OCI-LY3 (cell line): Measurements from ENCODE around the gene PLPPR4.
"Not testable (repeated sequence)": the region's sequence is repeated elsewhere in the genome, so short reads cannot be mapped to it uniquely, and the experiment has no call there.

ENCODE experiments used
- H2AFZ ChIP-seq: fragments of 200-600, 300-600 bp; shearing (Covaris generic); 2 replicates; pipeline ENCODE4 v1.6.0; 2014; ENCODE audit warnings: antibody characterized with exemption, low read depth, low read length
- H3K27ac ChIP-seq: fragments of 200-600, 300-600 bp; sonication (generic); 2 replicates; pipeline ENCODE4 v1.5.1; 2014; ENCODE audit warnings: mild to moderate bottlenecking, low read length, moderate library complexity, mixed read lengths
- H3K27me3 ChIP-seq: fragments of 200-600, 300-600 bp; sonication (generic); 2 replicates; pipeline ENCODE4 v1.6.1; 2014; ENCODE audit warnings: low read depth, low read length, mixed read lengths
- H3K36me3 ChIP-seq: fragments of 200-600, 300-600 bp; sonication (generic); replicated peaks from 2 replicates; pipeline ENCODE3; 2014; ENCODE audit warnings: low read depth, low read length, mixed read lengths
- H3K4me1 ChIP-seq: fragments of 300-600, 200-600 bp; sonication (generic); 2 replicates; pipeline ENCODE4 v1.6.1; 2014; ENCODE audit warnings: low read length, mixed read lengths
- H3K4me2 ChIP-seq: fragments of 200-600, 300-600 bp; sonication (generic); 2 replicates; pipeline ENCODE4 v1.6.1; 2014; ENCODE audit warnings: low read length, mixed read lengths
- H3K4me3 ChIP-seq: fragments of 300-600, 200-600 bp; sonication (generic); 2 replicates; pipeline ENCODE4 v1.5.1; 2014; ENCODE audit warnings: antibody characterized with exemption, mild to moderate bottlenecking, low read length, moderate library complexity
- H3K79me2 ChIP-seq: fragments of 300-600, 200-600 bp; shearing (Covaris generic); 2 replicates; pipeline ENCODE4 v1.6.1; 2014; ENCODE audit warnings: mild to moderate bottlenecking, low read length, mixed read lengths
- H3K9ac ChIP-seq: fragments of 300-600, 200-600 bp; shearing (Covaris generic); 2 replicates; pipeline ENCODE4 v1.6.0; 2014; ENCODE audit warnings: mild to moderate bottlenecking, low read length, moderate library complexity
- H3K9me3 ChIP-seq: fragments of 200-600, 300-600 bp; shearing (Covaris generic); 2 replicates; pipeline ENCODE4 v1.6.1; 2014; ENCODE audit warnings: low read length, mixed read lengths; ENCODE audit not compliant: insufficient read depth
- H4K20me1 ChIP-seq: fragments of 200-600, 300-600 bp; sonication (generic); 2 replicates; pipeline ENCODE4 v1.6.1; 2016; ENCODE audit warnings: low read length, mixed read lengths; ENCODE audit not compliant: insufficient read depth
- CTCF ChIP-seq: fragments of 200-600, 300-600 bp; sonication (generic); IDR thresholded peaks from 2 replicates; pipeline ENCODE4 v1.5.1; 2014; ENCODE audit warnings: antibody characterized with exemption, low read length, low read depth
- EZH2phosphoT487 ChIP-seq: fragments of 200-600 bp; shearing (Covaris generic); IDR thresholded peaks from 2 replicates; pipeline ENCODE4 v1.6.1; 2018; ENCODE audit warnings: antibody characterized with exemption, mixed run types, low read depth

Gene PLPPR4

DNA sequence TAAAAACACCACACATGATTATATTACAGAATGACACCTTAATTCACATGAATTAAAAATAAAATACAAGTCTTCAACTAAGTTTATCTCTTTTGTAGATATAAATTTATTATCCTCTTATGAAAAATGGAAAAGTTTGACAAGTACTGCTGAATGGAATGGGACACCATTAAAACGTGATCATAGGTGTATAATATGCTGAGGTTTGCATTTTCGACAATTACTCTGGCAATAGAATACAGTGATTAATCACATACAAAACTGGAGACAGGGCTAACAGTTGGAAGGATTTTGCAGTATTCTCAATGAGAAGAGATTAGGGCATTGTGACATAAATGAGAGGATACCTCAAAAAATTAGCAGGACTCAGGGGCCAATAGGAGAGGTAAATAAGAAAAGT lies 17.1 kb upstream of the PLPPR4 start:
- H4K20me1 ChIP-seq: no peaks in the 10 kb centered on the region
- no peak overlapping the region for H2AFZ ChIP-seq
- H3K9ac ChIP-seq: no peak overlapping the region
- H3K27me3 ChIP-seq: no peaks in the 10 kb centered on the region
- no peaks in the 10 kb centered on the region for H3K9me3 ChIP-seq
- H3K36me3 ChIP-seq: no peaks in the 10 kb centered on the region
- no peak overlapping the region for H3K4me3 ChIP-seq
- H3K4me2 ChIP-seq: no peak overlapping the region
- no peak overlapping the region for H3K27ac ChIP-seq
- no peaks in the 10 kb centered on the region for H3K79me2 ChIP-seq
- H3K4me1 ChIP-seq: no peaks in the 10 kb centered on the region
- TF ChIP-seq EZH2phosphoT487 (no peak), CTCF (no peak)

DNA sequence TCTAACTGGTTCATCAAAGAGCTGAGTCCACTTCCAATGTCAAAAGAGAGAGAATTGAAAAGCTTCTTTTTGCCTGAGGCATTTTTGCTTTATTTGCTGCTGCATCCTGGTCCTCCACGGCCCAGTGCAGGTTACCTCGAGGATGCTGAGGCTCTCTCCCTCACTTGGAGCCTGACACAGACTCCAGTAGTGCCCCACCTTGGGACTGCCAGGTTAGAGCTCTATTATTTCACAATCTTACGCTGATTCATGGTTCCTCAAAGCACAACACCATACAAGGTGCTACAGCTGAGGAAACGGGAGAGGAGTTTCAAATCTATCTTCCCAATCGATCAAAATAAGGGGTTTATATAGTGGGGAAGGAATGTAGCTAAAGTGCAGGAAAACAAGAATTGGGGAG lies 13.6 kb upstream of the PLPPR4 start:
- Histone ChIP-seq H3K79me2 (no peaks in the 10 kb centered on the region), H2AFZ (no peak overlapping the region), H3K4me3 (no peak overlapping the region), H3K36me3 (no peaks in the 10 kb centered on the region), H3K4me2 (no peak overlapping the region), H3K4me1 (no peaks in the 10 kb centered on the region), H3K9ac (no peak overlapping the region), H3K27me3 (no peaks in the 10 kb centered on the region), H3K9me3 (no peaks in the 10 kb centered on the region), H4K20me1 (no peaks in the 10 kb centered on the region), H3K27ac (no peak overlapping the region)
- no peak for TF ChIP-seq CTCF
- no peak for TF ChIP-seq EZH2phosphoT487

GRCh38 chr1:99251308-99251707 lies 13.0 kb upstream of the PLPPR4 start:
- Histone ChIP-seq H3K9ac (no peak overlapping the region), H3K9me3 (no peaks in the 10 kb centered on the region), H3K27me3 (no peaks in the 10 kb centered on the region), H3K4me1 (peaks cover 3% of the 10 kb centered on the region; the same call in 1 of the 2 replicates), H3K79me2 (no peaks in the 10 kb centered on the region), H4K20me1 (no peaks in the 10 kb centered on the region), H3K36me3 (no peaks in the 10 kb centered on the region), H3K4me2 (no peak overlapping the region), H3K27ac (no peak overlapping the region), H3K4me3 (no peak overlapping the region), H2AFZ (no peak overlapping the region)
- TF ChIP-seq EZH2phosphoT487 (no peak), CTCF (no peak)

GRCh38 chr1:99252630-99253029 lies 11.7 kb upstream of the PLPPR4 start:
- Histone ChIP-seq H3K79me2 (no peaks in the 10 kb centered on the region), H4K20me1 (no peaks in the 10 kb centered on the region), H3K9ac (no peak overlapping the region), H3K36me3 (no peaks in the 10 kb centered on the region), H3K4me1 (peaks cover 4% of the 10 kb centered on the region; the same call in 1 of the 2 replicates), H3K4me2 (no peak overlapping the region), H3K27me3 (no peaks in the 10 kb centered on the region), H3K27ac (no peak overlapping the region), H3K9me3 (no peaks in the 10 kb centered on the region), H3K4me3 (no peak overlapping the region), H2AFZ (no peak overlapping the region)
- TF ChIP-seq CTCF: no peak
- no peak for TF ChIP-seq EZH2phosphoT487

- H3K4me1 ChIP-seq: not testable (repeated sequence)
These were observed 3.9 kb upstream of the PLPPR4 start for GRCh38 chr1:99260402-99260801.

More at GRCh38 chr1:99260402-99260801, 3.9 kb upstream of the PLPPR4 start:
- H3K79me2 ChIP-seq, H3K27me3 ChIP-seq, H3K27ac ChIP-seq, H3K9ac ChIP-seq, H3K4me2 ChIP-seq, H4K20me1 ChIP-seq, H3K4me3 ChIP-seq, H2AFZ ChIP-seq, H3K9me3 ChIP-seq, H3K36me3 ChIP-seq: not testable (repeated sequence)
